SW 1271 (cell line): ENCODE measurements around the gene KCNMA1.

Experiments
- DNase-seq, 2 experiments: peaks; one replicate each; lab custom pipeline; 2025; lab: John Stamatoyannopoulos, UW

KCNMA1 gene

GRCh38 chr10:77152256-77152655 is 485.4 kb downstream of the KCNMA1 start:
- no peak for DNase-seq

GRCh38 chr10:77151408-77151807 is 486.2 kb downstream of the KCNMA1 start:
- no peak for DNase-seq

- DNase-seq: no peak
These were observed 487.9 kb downstream of the KCNMA1 start for GRCh38 chr10:77149706-77150105.

GRCh38 chr10:77149001-77149400 is 488.6 kb downstream of the KCNMA1 start:
- no peak for DNase-seq

- DNase-seq: no peak
These were observed 489.7 kb downstream of the KCNMA1 start for GRCh38 chr10:77147871-77148270.

- no peak for DNase-seq
These were observed 490.8 kb downstream of the KCNMA1 start for GRCh38 chr10:77146712-77147336.

GRCh38 chr10:77144656-77145055 is 493.0 kb downstream of the KCNMA1 start:
- no peak for DNase-seq

GRCh38 chr10:77139252-77140160 is 498.1 kb downstream of the KCNMA1 start:
- DNase-seq: no peak

GRCh38 chr10:77138541-77138940 is 499.1 kb downstream of the KCNMA1 start:
- DNase-seq: no peak

GRCh38 chr10:77135555-77135954 is 502.1 kb downstream of the KCNMA1 start:
- DNase-seq: no peak

- no peak for DNase-seq
These were observed 506.4 kb downstream of the KCNMA1 start for GRCh38 chr10:77131214-77131613.

- no peak for DNase-seq
These were observed 510.4 kb downstream of the KCNMA1 start for GRCh38 chr10:77127243-77127642.

GRCh38 chr10:77125231-77125630 is 512.4 kb downstream of the KCNMA1 start:
- no peak for DNase-seq

GRCh38 chr10:77123330-77123729 is 514.3 kb downstream of the KCNMA1 start:
- no peak for DNase-seq

GRCh38 chr10:77121829-77122228 is 515.8 kb downstream of the KCNMA1 start:
- DNase-seq: no peak

GRCh38 chr10:77120666-77121376 is 516.8 kb downstream of the KCNMA1 start:
- no peak for DNase-seq

- no peak for DNase-seq
These were observed 517.6 kb downstream of the KCNMA1 start for GRCh38 chr10:77120012-77120411.

GRCh38 chr10:77118603-77119282 is 518.9 kb downstream of the KCNMA1 start:
- DNase-seq: no peak

- DNase-seq: no peak
These were observed 520.1 kb downstream of the KCNMA1 start for GRCh38 chr10:77117501-77117900.

GRCh38 chr10:77116904-77117303 is 520.7 kb downstream of the KCNMA1 start:
- DNase-seq: no peak

- DNase-seq: no peak
These were observed 523.3 kb downstream of the KCNMA1 start for GRCh38 chr10:77114181-77114821.
